ENCODE measurements around the gene IFNGR1. TPM values are rescaled to one million over a fixed set of nuclear protein-coding genes. Genes with fewer than 3 reads are reported as not detected.

The IFNGR1 gene
- total RNA-seq, 1 donor from 2014 or later = 38.3 TPM

GRCh38 chr6:137259349-137259748, 40.2 kb upstream of the IFNGR1 start:
- Histone ChIP-seq H3K27ac (ENCODE audit: low read depth, low read length) (no peak overlapping the region), H3K4me2 (ENCODE audit: low read length) (no peak overlapping the region), H3K4me3 (ENCODE audit: insufficient read depth, low read depth, low read length) (no peak overlapping the region), H3K27me3 (ENCODE audit: insufficient read depth, low read length) (peaks cover 4% of the 10 kb centered on the region), H3K9me3 (ENCODE audit: insufficient read depth, low read depth, low read length) (peaks cover 3% of the 10 kb centered on the region), H4K20me1 (ENCODE audit: insufficient read depth, low read length) (no peaks in the 10 kb centered on the region), H3K36me3 (ENCODE audit: insufficient read depth, low read length) (no peaks in the 10 kb centered on the region), H2AFZ (ENCODE audit: low read depth, low read length) (no peak overlapping the region), H3K9ac (ENCODE audit: low read length) (no peak overlapping the region), H3K79me2 (ENCODE audit: insufficient read depth, low read length) (no peaks in the 10 kb centered on the region), H3K4me1 (ENCODE audit: insufficient read depth, low read length) (peaks cover 6% of the 10 kb centered on the region)
- Mint-ChIP-seq H3K4me3 (ENCODE audit: unreplicated experiment) (no peak overlapping the region), H3K4me1 (ENCODE audit: low read depth, unreplicated experiment) (peaks cover 4% of the 10 kb centered on the region), H3K36me3 (ENCODE audit: low read depth, unreplicated experiment) (peaks cover 4% of the 10 kb centered on the region), H3K27me3 (ENCODE audit: low read depth, unreplicated experiment) (no peaks in the 10 kb centered on the region), H3K9me3 (ENCODE audit: unreplicated experiment) (peaks cover 13% of the 10 kb centered on the region), H3K27ac (ENCODE audit: unreplicated experiment) (no peak overlapping the region)
- DNase-seq (ENCODE audit: low read depth) (no peak), FAIRE-seq (no peak)
- TF ChIP-seq EZH2 (IDR thresholded peaks at IDR 0.05; ENCODE audit: insufficient read depth, low read length) (no peak), CTCF (IDR thresholded peaks at IDR 0.05; ENCODE audit: insufficient read depth, low read depth, low read length) (no peak)

GRCh38 chr6:137258170-137258569, 39.0 kb upstream of the IFNGR1 start:
- DNase-seq (ENCODE audit: low read depth) (no peak), FAIRE-seq (no peak)
- Mint-ChIP-seq H3K27me3 (ENCODE audit: low read depth, unreplicated experiment) (no peaks in the 10 kb centered on the region), H3K36me3 (ENCODE audit: low read depth, unreplicated experiment) (peaks cover 4% of the 10 kb centered on the region), H3K4me1 (ENCODE audit: low read depth, unreplicated experiment) (peaks cover 4% of the 10 kb centered on the region), H3K4me3 (ENCODE audit: unreplicated experiment) (no peak overlapping the region), H3K27ac (ENCODE audit: unreplicated experiment) (peak overlapping the region; percentile 63), H3K9me3 (ENCODE audit: unreplicated experiment) (peaks cover 21% of the 10 kb centered on the region)
- Histone ChIP-seq H4K20me1 (ENCODE audit: insufficient read depth, low read length) (no peaks in the 10 kb centered on the region), H3K4me3 (ENCODE audit: insufficient read depth, low read depth, low read length) (no peak overlapping the region), H3K27ac (ENCODE audit: low read depth, low read length) (no peak overlapping the region), H3K4me2 (ENCODE audit: low read length) (no peak overlapping the region), H3K27me3 (ENCODE audit: insufficient read depth, low read length) (no peaks in the 10 kb centered on the region), H3K79me2 (ENCODE audit: insufficient read depth, low read length) (no peaks in the 10 kb centered on the region), H3K9ac (ENCODE audit: low read length) (no peak overlapping the region), H3K4me1 (ENCODE audit: insufficient read depth, low read length) (peaks cover 6% of the 10 kb centered on the region), H2AFZ (ENCODE audit: low read depth, low read length) (no peak overlapping the region), H3K9me3 (ENCODE audit: insufficient read depth, low read depth, low read length) (peaks cover 4% of the 10 kb centered on the region), H3K36me3 (ENCODE audit: insufficient read depth, low read length) (no peaks in the 10 kb centered on the region)
- TF ChIP-seq EZH2 (IDR thresholded peaks at IDR 0.05; ENCODE audit: insufficient read depth, low read length) (no peak), CTCF (IDR thresholded peaks at IDR 0.05; ENCODE audit: insufficient read depth, low read depth, low read length) (no peak)

- Mint-ChIP-seq H3K27me3 (ENCODE audit: low read depth, unreplicated experiment) (no peaks in the 10 kb centered on the region), H3K9me3 (ENCODE audit: unreplicated experiment) (peaks cover 27% of the 10 kb centered on the region), H3K4me3 (ENCODE audit: unreplicated experiment) (no peak overlapping the region), H3K27ac (ENCODE audit: unreplicated experiment) (no peak overlapping the region), H3K36me3 (ENCODE audit: low read depth, unreplicated experiment) (peaks cover 4% of the 10 kb centered on the region), H3K4me1 (ENCODE audit: low read depth, unreplicated experiment) (no peaks in the 10 kb centered on the region)
- Histone ChIP-seq H3K9me3 (ENCODE audit: insufficient read depth, low read depth, low read length) (peaks cover 4% of the 10 kb centered on the region), H3K4me3 (ENCODE audit: insufficient read depth, low read depth, low read length) (no peak overlapping the region), H3K27me3 (ENCODE audit: insufficient read depth, low read length) (no peaks in the 10 kb centered on the region), H3K27ac (ENCODE audit: low read depth, low read length) (no peak overlapping the region), H3K79me2 (ENCODE audit: insufficient read depth, low read length) (no peaks in the 10 kb centered on the region), H3K36me3 (ENCODE audit: insufficient read depth, low read length) (no peaks in the 10 kb centered on the region), H4K20me1 (ENCODE audit: insufficient read depth, low read length) (no peaks in the 10 kb centered on the region), H3K9ac (ENCODE audit: low read length) (no peak overlapping the region), H2AFZ (ENCODE audit: low read depth, low read length) (no peak overlapping the region), H3K4me1 (ENCODE audit: insufficient read depth, low read length) (no peaks in the 10 kb centered on the region), H3K4me2 (ENCODE audit: low read length) (no peak overlapping the region)
- FAIRE-seq (no peak), DNase-seq (ENCODE audit: low read depth) (no peak)
- no peak for TF ChIP-seq CTCF (IDR thresholded peaks at IDR 0.05; ENCODE audit: insufficient read depth, low read depth, low read length)
- no peak for TF ChIP-seq EZH2 (IDR thresholded peaks at IDR 0.05; ENCODE audit: insufficient read depth, low read length)
Measured at GRCh38 chr6:137256350-137257103, 37.3 kb upstream of the IFNGR1 start.
